Duodenal mucosa (tissue), 2 donors: ENCODE measurements around the gene SPATA31D4.

Experiments used
- H3K27ac ChIP-seq: one replicate; pipeline ENCODE4 v1.7.0; 2013; ENCODE audit warnings: low read depth, low read length
- H3K27me3 ChIP-seq, 2 donors: one replicate each; pipeline ENCODE4 v1.7.0; 2013; ENCODE audit warnings: low read length in 2 of 2, control low read depth in 1 of 2; ENCODE audit not compliant: insufficient read depth in 2 of 2, control insufficient read depth in 1 of 2
- H3K36me3 ChIP-seq, 2 donors: one replicate each; pipeline ENCODE4 v1.7.0; 2013; ENCODE audit warnings: low read length in 2 of 2, control low read depth in 1 of 2; ENCODE audit not compliant: insufficient read depth in 2 of 2, control insufficient read depth in 1 of 2
- H3K4me1 ChIP-seq, 2 donors: one replicate each; pipeline ENCODE4 v1.7.0; 2013; ENCODE audit warnings: low read length in 2 of 2, control low read depth in 1 of 2; ENCODE audit not compliant: insufficient read depth in 2 of 2, control insufficient read depth in 1 of 2
- H3K4me3 ChIP-seq, 2 donors: one replicate each; pipeline ENCODE4 v1.7.0; 2013; ENCODE audit warnings: low read length in 2 of 2, low read depth in 1 of 2
- H3K9ac ChIP-seq, 2 donors: one replicate each; pipeline ENCODE4 v1.7.0; 2013; ENCODE audit warnings: low read length in 2 of 2, low read depth in 1 of 2
- H3K9me3 ChIP-seq, 2 donors: one replicate each; pipeline ENCODE4 v1.7.0; 2013; ENCODE audit warnings: low read length in 2 of 2, control low read depth in 1 of 2; ENCODE audit not compliant: control insufficient read depth in 1 of 2

SPATA31D4 gene

GRCh38 chr9:81955625-81956024 lies 27.4 kb downstream of the SPATA31D4 start:
- Histone ChIP-seq H3K27me3 (no peaks in the 10 kb centered on the region), H3K27ac (no peak overlapping the region), H3K4me3 (no peak overlapping the region), H3K9me3 (peaks cover 10 to 13% of the 10 kb centered on the region in 2 donors), H3K36me3 (no peaks in the 10 kb centered on the region), H3K4me1 (no peaks in the 10 kb centered on the region), H3K9ac (no peak overlapping the region)

GRCh38 chr9:81964218-81965171 lies 36.3 kb downstream of the SPATA31D4 start:
- no peak overlapping the region for H3K27ac ChIP-seq
- H3K9ac ChIP-seq: no peak overlapping the region
- H3K36me3 ChIP-seq: no peaks in the 10 kb centered on the region
- no peaks in the 10 kb centered on the region for H3K27me3 ChIP-seq
- H3K9me3 ChIP-seq: no peaks in the 10 kb centered on the region
- H3K4me3 ChIP-seq: no peak overlapping the region
- no peaks in the 10 kb centered on the region for H3K4me1 ChIP-seq

DNA sequence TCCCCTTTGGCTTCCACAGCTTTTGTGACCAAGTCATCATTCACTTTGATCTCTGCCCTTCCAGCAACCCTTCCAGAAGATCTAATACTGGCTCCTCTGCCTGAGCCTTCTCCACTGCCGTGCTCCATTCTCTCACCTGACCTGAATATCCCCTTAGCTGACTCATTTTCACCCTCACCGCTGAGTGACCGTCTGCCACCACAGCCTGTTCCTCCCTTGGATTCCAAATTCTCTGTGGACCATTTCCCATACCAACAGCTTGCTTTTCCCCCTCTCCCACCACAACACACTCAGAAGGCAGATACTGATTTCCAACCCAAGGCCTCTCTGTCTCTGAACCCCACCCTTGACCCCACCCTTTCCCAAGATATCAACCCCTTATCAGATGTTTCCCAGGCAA lies 39.8 kb downstream of the SPATA31D4 start:
- no peaks in the 10 kb centered on the region for H3K4me1 ChIP-seq
- H3K27ac ChIP-seq: no peak overlapping the region
- H3K9me3 ChIP-seq: no peaks in the 10 kb centered on the region
- no peak overlapping the region for H3K9ac ChIP-seq
- no peaks in the 10 kb centered on the region for H3K36me3 ChIP-seq
- H3K27me3 ChIP-seq: no peaks in the 10 kb centered on the region
- H3K4me3 ChIP-seq: no peak overlapping the region

DNA sequence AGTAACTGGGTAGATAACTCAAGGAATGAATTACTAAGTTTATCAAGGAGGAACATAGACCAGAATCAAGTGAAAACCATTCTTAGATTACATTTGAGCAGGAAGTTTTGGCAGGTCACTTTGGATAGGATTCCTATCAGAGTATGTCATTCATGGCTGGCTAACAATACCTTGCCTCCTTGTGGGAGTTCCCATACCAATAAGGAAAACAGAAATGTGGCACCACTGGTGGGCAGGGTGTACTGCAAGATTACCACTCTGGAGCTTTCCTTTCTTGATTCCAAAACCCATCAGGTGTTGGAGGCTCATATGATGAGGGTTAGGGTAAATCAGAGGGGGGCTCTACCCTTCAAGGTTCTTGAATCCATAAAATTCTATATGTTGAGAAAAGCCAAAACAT lies 41.7 kb downstream of the SPATA31D4 start:
- Histone ChIP-seq H3K4me3 (no peak overlapping the region), H3K36me3 (no peaks in the 10 kb centered on the region), H3K9me3 (no peaks in the 10 kb centered on the region), H3K27ac (no peak overlapping the region), H3K9ac (no peak overlapping the region), H3K4me1 (no peaks in the 10 kb centered on the region), H3K27me3 (no peaks in the 10 kb centered on the region)

DNA sequence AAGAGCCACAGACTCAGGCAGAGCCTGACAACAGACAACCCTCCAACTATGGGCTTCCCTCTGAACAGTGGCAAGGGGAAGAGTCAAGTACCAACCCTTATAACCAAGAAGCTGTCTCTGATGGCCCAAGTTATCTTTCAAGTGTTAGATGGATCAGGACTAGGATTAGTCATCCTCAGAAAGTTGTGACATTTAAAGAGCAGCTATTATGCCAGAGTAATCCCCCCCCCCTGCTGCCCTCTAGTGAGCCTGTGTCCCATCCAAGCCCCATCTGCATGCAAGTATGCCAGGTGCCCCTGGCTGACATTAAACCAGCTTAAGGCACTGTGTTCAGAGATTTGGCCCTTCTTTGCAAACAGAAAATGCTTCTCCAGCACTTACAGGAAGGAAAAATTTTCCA lies 43.5 kb downstream of the SPATA31D4 start:
- Histone ChIP-seq H3K9me3 (no peaks in the 10 kb centered on the region), H3K27me3 (no peaks in the 10 kb centered on the region), H3K27ac (no peak overlapping the region), H3K4me1 (no peaks in the 10 kb centered on the region), H3K36me3 (no peaks in the 10 kb centered on the region), H3K4me3 (no peak overlapping the region), H3K9ac (no peak overlapping the region)

DNA sequence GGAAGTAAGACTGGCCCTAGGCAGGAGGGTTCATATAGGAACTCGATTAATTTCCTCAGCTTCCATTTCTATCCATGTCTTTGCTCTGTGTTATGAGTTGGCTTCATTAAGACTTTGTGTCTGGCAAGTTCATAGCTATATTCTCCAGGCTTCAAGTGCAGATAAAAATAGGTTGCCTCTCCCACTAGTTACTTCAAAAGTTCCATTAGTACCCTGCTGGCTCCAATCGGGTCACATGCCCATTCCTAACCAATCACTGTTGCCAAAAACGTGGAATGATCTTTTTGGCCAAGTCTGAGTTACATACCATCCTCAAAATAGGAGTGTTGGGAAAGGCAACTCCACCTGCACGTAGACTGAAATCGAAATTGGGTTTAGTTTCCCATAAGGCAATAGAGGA lies 46.5 kb downstream of the SPATA31D4 start:
- no peak overlapping the region for H3K9ac ChIP-seq
- no peak overlapping the region for H3K4me3 ChIP-seq
- H3K9me3 ChIP-seq: no peaks in the 10 kb centered on the region

DNA sequence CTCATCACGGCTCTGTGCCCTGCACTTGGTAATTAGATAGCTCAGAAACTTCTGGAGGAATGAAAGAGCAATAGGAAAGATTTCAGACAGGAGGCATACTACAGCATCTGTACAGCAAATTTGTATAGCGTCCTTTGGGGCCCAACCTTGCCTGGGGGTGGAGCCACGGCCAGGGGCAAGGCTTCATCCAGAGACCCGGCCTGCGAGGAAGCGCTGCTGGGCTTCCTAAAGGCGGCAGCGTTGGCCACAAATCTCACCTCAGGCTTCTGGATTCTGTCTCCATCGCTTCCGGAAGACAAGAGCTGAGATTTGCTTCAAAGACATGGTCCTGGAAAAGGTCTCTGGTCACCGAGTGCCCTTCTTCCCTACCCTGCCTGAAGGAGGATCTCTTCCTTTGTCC lies 48.1 kb downstream of the SPATA31D4 start:
- Histone ChIP-seq H3K4me3 (no peak overlapping the region), H3K36me3 (no peaks in the 10 kb centered on the region), H3K9me3 (no peaks in the 10 kb centered on the region), H3K4me1 (no peaks in the 10 kb centered on the region), H3K27ac (no peak overlapping the region), H3K9ac (no peak overlapping the region), H3K27me3 (no peaks in the 10 kb centered on the region)

More for the DNA sequence above, 46.5 kb downstream of the SPATA31D4 start:
- H3K27me3 ChIP-seq: no peaks in the 10 kb centered on the region
- no peaks in the 10 kb centered on the region for H3K4me1 ChIP-seq
- H3K27ac ChIP-seq: no peak overlapping the region
- H3K36me3 ChIP-seq: no peaks in the 10 kb centered on the region

DNA sequence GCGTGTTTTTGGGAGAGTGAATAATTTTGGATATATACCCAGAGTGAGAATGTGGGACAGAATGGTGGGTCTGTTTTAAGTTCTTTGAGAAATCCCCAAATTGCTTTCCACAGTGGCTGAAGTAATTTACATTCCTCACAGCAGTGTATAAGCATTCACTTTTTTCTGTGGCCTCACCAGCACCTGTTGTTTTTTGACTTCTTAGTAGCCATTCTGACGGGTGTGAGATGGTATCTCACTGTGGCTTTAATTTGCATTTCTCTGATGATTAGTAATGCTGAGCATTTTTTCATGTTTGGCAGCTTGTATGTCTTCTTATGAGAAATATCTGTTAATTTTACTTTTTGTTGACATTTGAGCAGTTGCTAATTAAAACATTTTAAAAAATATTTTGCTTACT lies 51.0 kb downstream of the SPATA31D4 start:
- Histone ChIP-seq H3K9me3 (no peaks in the 10 kb centered on the region), H3K27ac (no peak overlapping the region), H3K4me3 (no peak overlapping the region), H3K9ac (no peak overlapping the region), H3K27me3 (no peaks in the 10 kb centered on the region), H3K4me1 (no peaks in the 10 kb centered on the region), H3K36me3 (no peaks in the 10 kb centered on the region)

DNA sequence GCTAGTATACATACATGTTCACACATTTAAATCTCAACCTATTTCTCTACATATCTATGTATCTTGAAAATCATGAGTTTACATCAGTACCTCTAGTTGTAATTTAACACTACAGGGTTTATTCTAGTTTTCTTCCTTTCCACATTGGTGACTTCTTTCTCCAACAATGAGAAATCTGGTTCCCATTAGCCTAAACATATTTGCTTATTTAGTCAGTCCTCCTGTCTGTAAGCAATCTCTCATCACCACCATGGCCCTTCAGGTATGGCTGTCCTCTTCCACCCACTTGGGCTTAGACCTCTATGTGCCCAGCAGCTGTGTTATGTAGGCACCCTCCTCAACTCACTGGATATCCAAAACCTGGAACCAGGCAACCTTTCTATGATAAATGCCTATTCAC lies 52.3 kb downstream of the SPATA31D4 start:
- Histone ChIP-seq H3K27ac (no peak overlapping the region), H3K36me3 (no peaks in the 10 kb centered on the region), H3K4me3 (no peak overlapping the region), H3K4me1 (no peaks in the 10 kb centered on the region), H3K27me3 (no peaks in the 10 kb centered on the region), H3K9ac (no peak overlapping the region), H3K9me3 (no peaks in the 10 kb centered on the region)

GRCh38 chr9:81981883-81982282 lies 53.7 kb downstream of the SPATA31D4 start:
- H3K9me3 ChIP-seq: no peaks in the 10 kb centered on the region
- no peaks in the 10 kb centered on the region for H3K27me3 ChIP-seq
- no peak overlapping the region for H3K4me3 ChIP-seq
- no peak overlapping the region for H3K9ac ChIP-seq
- no peaks in the 10 kb centered on the region for H3K4me1 ChIP-seq
- no peaks in the 10 kb centered on the region for H3K36me3 ChIP-seq
- H3K27ac ChIP-seq: no peak overlapping the region
